HG03060 (cell line): ENCODE data around the gene CD2.

Experiments used
- ATAC-seq: cut with Tn5 transposase; IDR thresholded peaks from one replicate; pipeline ENCODE4 v1.9.1; 2021; ENCODE audit warnings: low read depth, moderate number of reproducible peaks; ENCODE audit not compliant: unreplicated experiment

The CD2 gene

GRCh38 chr1:116811321-116811720, 57.1 kb downstream of the CD2 start:
- ATAC-seq = no peak

GRCh38 chr1:116814926-116815723, 60.9 kb downstream of the CD2 start:
- ATAC-seq = no peak

GRCh38 chr1:116817582-116818064, 63.4 kb downstream of the CD2 start:
- ATAC-seq = no peak
